Sigmoid colon (tissue), 4 donors: ENCODE measurements around the gene GRID1.

ENCODE experiments used
- CTCF ChIP-seq, 4 experiments: fragments of 450-650 bp in 3 of 4; fragments of 200-600 bp in 1 of 4; IDR thresholded peaks; one replicate each; pipeline ENCODE4 v1.5.1; 2016 to 2019; ENCODE audit warnings: antibody characterized with exemption in 4 of 4, mild to moderate bottlenecking in 3 of 4, moderate library complexity in 2 of 4
- POLR2AphosphoS5 ChIP-seq, 4 donors: sonication (generic); formaldehyde crosslinking; IDR thresholded peaks; one replicate each; pipeline ENCODE4 v1.6.1; 2017; ENCODE audit warnings: antibody characterized with exemption in 4 of 4

- TF ChIP-seq CTCF (IDR thresholded peaks at IDR 0.05) = no peak
- TF ChIP-seq POLR2AphosphoS5 (IDR thresholded peaks at IDR 0.05) = no peak
Measured at GRCh38 chr10:86048973-86049372, 317.6 kb downstream of the GRID1 start.
